ENCODE measurements around the gene PPP1R8.

DNA sequence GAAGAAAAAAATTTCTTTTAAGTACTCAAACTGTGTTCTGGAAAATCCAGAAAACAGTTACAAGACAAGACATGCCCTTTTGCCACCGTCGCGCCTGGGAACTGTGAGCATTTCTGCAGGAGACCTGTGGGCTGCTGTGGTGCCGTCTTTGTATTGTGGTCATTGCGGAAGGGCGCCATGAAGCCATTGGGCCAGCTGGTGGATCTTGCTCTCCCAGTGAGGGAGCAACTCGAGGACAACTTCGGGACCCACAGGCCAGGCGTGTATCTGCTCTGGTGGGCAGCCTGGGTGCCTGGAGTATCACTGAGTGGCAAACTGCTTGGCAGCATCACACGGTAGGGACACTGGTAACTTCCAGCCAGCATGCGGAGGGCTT, 38.0 kb downstream of the PPP1R8 start:
- TF ChIP-seq RAD21 (IDR thresholded peaks at IDR 0.05; ENCODE audit: low read depth) = no peak
- no peak for TF ChIP-seq CEBPB (IDR thresholded peaks at IDR 0.05)
- no peak for TF ChIP-seq EP300 (IDR thresholded peaks at IDR 0.05; ENCODE audit: borderline replicate concordance)
- no peak for TF ChIP-seq FOXM1 (IDR thresholded peaks at IDR 0.05; ENCODE audit: borderline replicate concordance, low read depth)
- no peak for TF ChIP-seq TEAD4 (IDR thresholded peaks at IDR 0.05)
- TF ChIP-seq, protein P1, sequence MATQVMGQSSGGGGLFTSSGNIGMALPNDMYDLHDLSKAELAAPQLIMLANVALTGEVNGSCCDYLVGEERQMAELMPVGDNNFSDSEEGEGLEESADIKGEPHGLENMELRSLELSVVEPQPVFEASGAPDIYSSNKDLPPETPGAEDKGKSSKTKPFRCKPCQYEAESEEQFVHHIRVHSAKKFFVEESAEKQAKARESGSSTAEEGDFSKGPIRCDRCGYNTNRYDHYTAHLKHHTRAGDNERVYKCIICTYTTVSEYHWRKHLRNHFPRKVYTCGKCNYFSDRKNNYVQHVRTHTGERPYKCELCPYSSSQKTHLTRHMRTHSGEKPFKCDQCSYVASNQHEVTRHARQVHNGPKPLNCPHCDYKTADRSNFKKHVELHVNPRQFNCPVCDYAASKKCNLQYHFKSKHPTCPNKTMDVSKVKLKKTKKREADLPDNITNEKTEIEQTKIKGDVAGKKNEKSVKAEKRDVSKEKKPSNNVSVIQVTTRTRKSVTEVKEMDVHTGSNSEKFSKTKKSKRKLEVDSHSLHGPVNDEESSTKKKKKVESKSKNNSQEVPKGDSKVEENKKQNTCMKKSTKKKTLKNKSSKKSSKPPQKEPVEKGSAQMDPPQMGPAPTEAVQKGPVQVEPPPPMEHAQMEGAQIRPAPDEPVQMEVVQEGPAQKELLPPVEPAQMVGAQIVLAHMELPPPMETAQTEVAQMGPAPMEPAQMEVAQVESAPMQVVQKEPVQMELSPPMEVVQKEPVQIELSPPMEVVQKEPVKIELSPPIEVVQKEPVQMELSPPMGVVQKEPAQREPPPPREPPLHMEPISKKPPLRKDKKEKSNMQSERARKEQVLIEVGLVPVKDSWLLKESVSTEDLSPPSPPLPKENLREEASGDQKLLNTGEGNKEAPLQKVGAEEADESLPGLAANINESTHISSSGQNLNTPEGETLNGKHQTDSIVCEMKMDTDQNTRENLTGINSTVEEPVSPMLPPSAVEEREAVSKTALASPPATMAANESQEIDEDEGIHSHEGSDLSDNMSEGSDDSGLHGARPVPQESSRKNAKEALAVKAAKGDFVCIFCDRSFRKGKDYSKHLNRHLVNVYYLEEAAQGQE (IDR thresholded peaks at IDR 0.05; ENCODE audit: low read depth) = no peak
- TF ChIP-seq, protein P2, sequence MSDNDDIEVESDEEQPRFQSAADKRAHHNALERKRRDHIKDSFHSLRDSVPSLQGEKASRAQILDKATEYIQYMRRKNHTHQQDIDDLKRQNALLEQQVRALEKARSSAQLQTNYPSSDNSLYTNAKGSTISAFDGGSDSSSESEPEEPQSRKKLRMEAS (IDR thresholded peaks at IDR 0.05) = no peak
- TF ChIP-seq ZBTB7A (IDR thresholded peaks at IDR 0.05; ENCODE audit: low read depth) = no peak
- TF ChIP-seq, protein P3, sequence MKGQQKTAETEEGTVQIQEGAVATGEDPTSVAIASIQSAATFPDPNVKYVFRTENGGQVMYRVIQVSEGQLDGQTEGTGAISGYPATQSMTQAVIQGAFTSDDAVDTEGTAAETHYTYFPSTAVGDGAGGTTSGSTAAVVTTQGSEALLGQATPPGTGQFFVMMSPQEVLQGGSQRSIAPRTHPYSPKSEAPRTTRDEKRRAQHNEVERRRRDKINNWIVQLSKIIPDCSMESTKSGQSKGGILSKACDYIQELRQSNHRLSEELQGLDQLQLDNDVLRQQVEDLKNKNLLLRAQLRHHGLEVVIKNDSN (IDR thresholded peaks at IDR 0.05) = no peak
- TF ChIP-seq NFIC (IDR thresholded peaks at IDR 0.05) = no peak
- no peak for TF ChIP-seq EGR1 (IDR thresholded peaks at IDR 0.05)
- TF ChIP-seq TAF1 (IDR thresholded peaks at IDR 0.05; ENCODE audit: low read depth) = no peak

Measured in Ishikawa (cell line).